ENCODE results near the gene SLC23A3. TPM values are rescaled to one million over a fixed set of nuclear protein-coding genes. Genes with fewer than 3 reads are reported as not detected.
A peak's percentile ranks its signal among the peaks of the same experiment; 100 is the strongest.

Gene SLC23A3
- total RNA-seq, 1 experiment from 2014 or later: 1.7 TPM

- ChIA-PET POLR2A (ENCODE audit: unreplicated experiment) (no interaction called here), CTCF (interaction anchor here (1.5 kb wide), 1 partner anchor 97 kb away, joined by 6 read pairs; no protein-coding TSS in a partner anchor)
- H3K9me2 ChIP-seq (replicated peaks; ENCODE audit: low read length): no peaks in the 10 kb centered on the region
- no peak overlapping the region for H3K9ac ChIP-seq (ENCODE audit: low read length)
- TF ChIP-seq CTCF (conservative IDR thresholded peaks at IDR 0.05; ENCODE audit: low read depth, low read length): no peak
- no peak for TF ChIP-seq EZH2 (IDR thresholded peaks at IDR 0.05; ENCODE audit: low read length, unreplicated experiment)
- TF ChIP-seq EZH2phosphoT487 (IDR thresholded peaks at IDR 0.05; ENCODE audit: borderline replicate concordance, low read length): no peak
- intact Hi-C loops (cut with micrococcal nuclease): no loop called here
- H3K4me2 ChIP-seq (ENCODE audit: low read length): peak overlapping the region; percentile 78; the same call in 1 of the 2 replicates
- peaks cover 72% of the 10 kb centered on the region for H3K4me1 ChIP-seq (ENCODE audit: insufficient read depth, low read length)
- no TSS peak for BruUV-seq (replicated peaks)
- H3K4me3 ChIP-seq (ENCODE audit: low read length): no peak overlapping the region
- no peaks in the 10 kb centered on the region for H3K9me3 ChIP-seq (ENCODE audit: low read length)
- H3K27ac ChIP-seq (ENCODE audit: low read length): peak overlapping the region; percentile 55
- H3F3A ChIP-seq (ENCODE audit: low read length, unreplicated experiment): peaks cover 8% of the 10 kb centered on the region
- H3K79me2 ChIP-seq (ENCODE audit: low read length): no peaks in the 10 kb centered on the region
- H3K36me3 ChIP-seq (ENCODE audit: low read depth, low read length): no peaks in the 10 kb centered on the region
- no peak for ATAC-seq
- no peak overlapping the region for H2AFZ ChIP-seq (ENCODE audit: low read length)
- DNase-seq: no peak
- H3K27me3 ChIP-seq (ENCODE audit: low read length): no peaks in the 10 kb centered on the region
- 0 out of 2 replicates have a peak, but pooled peaks cover 4% of the 10 kb centered on the region for H4K20me1 ChIP-seq (ENCODE audit: low read length)
Observed at GRCh38 chr2:219127037-219127635, 42.7 kb downstream of the SLC23A3 start.

GRCh38 chr2:219126555-219126954 is 43.3 kb downstream of the SLC23A3 start:
- no peak overlapping the region for H3K4me3 ChIP-seq (ENCODE audit: low read length)
- H3K9me2 ChIP-seq (replicated peaks; ENCODE audit: low read length): no peaks in the 10 kb centered on the region
- no peak overlapping the region for H3K9ac ChIP-seq (ENCODE audit: low read length)
- peak overlapping the region; percentile 76 for H3K27ac ChIP-seq (ENCODE audit: low read length)
- no peaks in the 10 kb centered on the region for H3K79me2 ChIP-seq (ENCODE audit: low read length)
- H3K36me3 ChIP-seq (ENCODE audit: low read depth, low read length): no peaks in the 10 kb centered on the region
- peaks cover 8% of the 10 kb centered on the region for H3F3A ChIP-seq (ENCODE audit: low read length, unreplicated experiment)
- DNase-seq: peak; percentile 76
- POLR2A ChIA-PET (ENCODE audit: unreplicated experiment): no interaction called here
- TF ChIP-seq EZH2phosphoT487 (IDR thresholded peaks at IDR 0.05; ENCODE audit: borderline replicate concordance, low read length): no peak
- TF ChIP-seq CTCF (conservative IDR thresholded peaks at IDR 0.05; ENCODE audit: low read depth, low read length): no peak
- no peak for TF ChIP-seq EZH2 (IDR thresholded peaks at IDR 0.05; ENCODE audit: low read length, unreplicated experiment)
- H3K4me2 ChIP-seq (ENCODE audit: low read length): peak overlapping the region; percentile 78
- peak; percentile 64 for ATAC-seq
- intact Hi-C loops (cut with micrococcal nuclease): no loop called here
- BruUV-seq (replicated peaks): no TSS peak
- no peak overlapping the region for H2AFZ ChIP-seq (ENCODE audit: low read length)
- H3K9me3 ChIP-seq (ENCODE audit: low read length): no peaks in the 10 kb centered on the region
- peaks cover 70% of the 10 kb centered on the region for H3K4me1 ChIP-seq (ENCODE audit: insufficient read depth, low read length)
- no peaks in the 10 kb centered on the region for H3K27me3 ChIP-seq (ENCODE audit: low read length)
- CTCF ChIA-PET: interaction anchor here (1.5 kb wide), 1 partner anchor 97 kb away, joined by 6 read pairs; no protein-coding TSS in a partner anchor
- 0 out of 2 replicates have a peak, but pooled peaks cover 4% of the 10 kb centered on the region for H4K20me1 ChIP-seq (ENCODE audit: low read length)

- Histone ChIP-seq H3K9ac (ENCODE audit: low read length) (peak overlapping the region; percentile 35; the same call in 1 of the 2 replicates), H4K20me1 (ENCODE audit: low read length) (0 out of 2 replicates have a peak, but pooled peaks cover 4% of the 10 kb centered on the region)
- POLR2A ChIA-PET (ENCODE audit: unreplicated experiment): no interaction called here
Observed at GRCh38 chr2:219125886-219126270, 44.0 kb downstream of the SLC23A3 start.

More at GRCh38 chr2:219125886-219126270, 44.0 kb downstream of the SLC23A3 start:
- Histone ChIP-seq H3K27ac (ENCODE audit: low read length) (peak overlapping the region; percentile 76), H3F3A (ENCODE audit: low read length, unreplicated experiment) (peaks cover 8% of the 10 kb centered on the region), H3K4me1 (ENCODE audit: insufficient read depth, low read length) (peaks cover 63% of the 10 kb centered on the region), H3K27me3 (ENCODE audit: low read length) (no peaks in the 10 kb centered on the region), H3K36me3 (ENCODE audit: low read depth, low read length) (no peaks in the 10 kb centered on the region), H3K9me2 (replicated peaks; ENCODE audit: low read length) (no peaks in the 10 kb centered on the region), H2AFZ (ENCODE audit: low read length) (no peak overlapping the region), H3K4me3 (ENCODE audit: low read length) (peak overlapping the region; percentile 33; the same call in 1 of the 2 replicates), H3K79me2 (ENCODE audit: low read length) (no peaks in the 10 kb centered on the region), H3K9me3 (ENCODE audit: low read length) (no peaks in the 10 kb centered on the region), H3K4me2 (ENCODE audit: low read length) (peak overlapping the region; percentile 78)
- CTCF ChIA-PET: interaction anchor here (1.0 to 1.5 kb wide), 2 partner anchors 16 to 96 kb away, joined by 6 read pairs; no protein-coding TSS in a partner anchor
- intact Hi-C loops (cut with micrococcal nuclease): loop anchor here (2.0 kb wide), 1 partner anchor 29 kb away; no protein-coding TSS in a partner anchor
- BruUV-seq (replicated peaks): TSS peak; percentile 28
- ATAC-seq: no peak
- DNase-seq: peak; percentile 16
- TF ChIP-seq EZH2phosphoT487 (IDR thresholded peaks at IDR 0.05; ENCODE audit: borderline replicate concordance, low read length) (no peak), CTCF (conservative IDR thresholded peaks at IDR 0.05; ENCODE audit: low read depth, low read length) (no peak), EZH2 (IDR thresholded peaks at IDR 0.05; ENCODE audit: low read length, unreplicated experiment) (no peak)
